ENCODE data around the gene SAMD8.
"Not testable (repeated sequence)": the region's sequence is repeated elsewhere in the genome, so short reads cannot be mapped to it uniquely, and the experiment has no call there.

SAMD8 gene

DNA sequence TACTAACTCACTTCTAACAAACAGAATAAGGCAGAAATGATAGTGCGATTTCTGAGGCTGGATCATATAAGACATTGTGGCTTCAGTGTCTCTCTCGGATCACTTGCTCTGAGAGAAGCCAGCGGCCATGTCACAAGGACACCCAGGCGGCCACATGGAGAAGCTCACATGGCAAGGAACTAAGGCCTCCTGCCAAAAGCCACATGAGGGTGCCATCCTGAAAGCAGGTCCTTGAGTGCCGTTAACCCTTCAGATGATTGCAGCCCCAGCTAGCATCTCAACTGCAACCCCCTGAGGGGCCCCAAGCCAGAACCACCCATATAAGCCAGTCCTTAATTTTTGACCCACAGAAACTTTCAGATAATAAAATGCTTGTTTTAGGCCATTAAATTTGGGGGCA lies 92.3 kb downstream of the SAMD8 start:
- no peak for TF ChIP-seq Cebpa-rat (IDR thresholded peaks at IDR 0.05)
- Histone ChIP-seq H3K4me2 (no peak overlapping the region), H3K9ac (no peak overlapping the region)

DNA sequence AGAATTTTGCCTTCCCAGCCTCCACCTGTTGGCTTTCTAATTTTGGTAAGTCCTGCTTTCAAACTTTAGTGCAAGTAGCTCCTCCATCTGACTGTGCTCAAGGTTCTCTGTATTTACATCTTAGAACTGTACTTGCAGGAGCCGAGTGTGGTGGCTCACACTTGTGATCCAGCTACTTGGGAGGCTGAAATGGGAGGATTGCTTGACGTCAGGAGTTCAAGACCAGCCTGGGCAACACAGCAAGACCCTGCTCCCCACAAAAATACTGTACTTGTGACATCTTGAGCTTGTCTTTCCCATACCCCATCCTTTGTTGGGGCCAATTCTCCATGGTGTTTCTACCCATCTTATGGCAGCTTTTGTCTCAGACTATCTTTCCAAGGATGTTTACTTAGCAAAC lies 94.5 kb downstream of the SAMD8 start:
- peaks cover 3% of the 10 kb centered on the region; the same call in 1 of the 2 replicates for H4K20me1 ChIP-seq
- H3K27ac ChIP-seq, result no peak overlapping the region
- no peaks in the 10 kb centered on the region for H3K36me3 ChIP-seq
- peaks cover 12% of the 10 kb centered on the region for H3K4me1 ChIP-seq
- no peak overlapping the region for H3K4me3 ChIP-seq
- no peak overlapping the region for H3K4me2 ChIP-seq
- no peaks in the 10 kb centered on the region for H3K9me3 ChIP-seq
- no peaks in the 10 kb centered on the region for H3K27me3 ChIP-seq
- no peak for TF ChIP-seq Cebpa-rat (IDR thresholded peaks at IDR 0.05)
- H3K9ac ChIP-seq, result no peak overlapping the region

More for the DNA sequence above, 92.3 kb downstream of the SAMD8 start:
- H3K9me3 ChIP-seq, result no peaks in the 10 kb centered on the region
- no peak overlapping the region for H3K4me3 ChIP-seq
- H3K27ac ChIP-seq, result no peak overlapping the region
- no peaks in the 10 kb centered on the region for H3K36me3 ChIP-seq
- H4K20me1 ChIP-seq, result no peaks in the 10 kb centered on the region
- H3K27me3 ChIP-seq, result no peaks in the 10 kb centered on the region
- 0 out of 2 replicates have a peak, but pooled peaks cover under 1% of the 10 kb centered on the region for H3K4me1 ChIP-seq

DNA sequence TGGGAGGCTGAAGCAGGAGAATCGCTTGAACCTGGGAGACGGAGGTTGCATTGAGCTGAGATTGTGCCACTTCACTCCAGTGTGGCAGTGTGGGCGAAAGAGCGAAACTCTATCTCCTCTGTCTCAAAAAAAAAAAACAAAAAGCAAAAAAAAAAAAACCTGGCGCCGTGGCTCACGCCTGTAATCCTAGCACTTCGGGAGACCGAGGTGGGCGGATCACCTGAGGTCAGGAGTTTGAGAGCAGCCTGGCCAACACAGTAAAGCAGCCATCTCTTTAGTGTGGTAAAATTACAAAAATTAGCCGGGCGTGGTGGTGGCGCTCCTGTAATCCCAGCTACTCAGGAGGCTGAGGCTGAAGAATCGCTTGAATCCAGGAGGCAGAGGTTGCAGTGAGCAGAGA lies 95.2 kb downstream of the SAMD8 start:
- H3K27ac ChIP-seq, H3K27me3 ChIP-seq, H3K36me3 ChIP-seq, H3K4me3 ChIP-seq, H3K4me2 ChIP-seq, H3K9ac ChIP-seq, H3K9me3 ChIP-seq: not testable (repeated sequence)
- Histone ChIP-seq H4K20me1 (peaks cover 10% of the 10 kb centered on the region), H3K4me1 (peaks cover 14% of the 10 kb centered on the region)

DNA sequence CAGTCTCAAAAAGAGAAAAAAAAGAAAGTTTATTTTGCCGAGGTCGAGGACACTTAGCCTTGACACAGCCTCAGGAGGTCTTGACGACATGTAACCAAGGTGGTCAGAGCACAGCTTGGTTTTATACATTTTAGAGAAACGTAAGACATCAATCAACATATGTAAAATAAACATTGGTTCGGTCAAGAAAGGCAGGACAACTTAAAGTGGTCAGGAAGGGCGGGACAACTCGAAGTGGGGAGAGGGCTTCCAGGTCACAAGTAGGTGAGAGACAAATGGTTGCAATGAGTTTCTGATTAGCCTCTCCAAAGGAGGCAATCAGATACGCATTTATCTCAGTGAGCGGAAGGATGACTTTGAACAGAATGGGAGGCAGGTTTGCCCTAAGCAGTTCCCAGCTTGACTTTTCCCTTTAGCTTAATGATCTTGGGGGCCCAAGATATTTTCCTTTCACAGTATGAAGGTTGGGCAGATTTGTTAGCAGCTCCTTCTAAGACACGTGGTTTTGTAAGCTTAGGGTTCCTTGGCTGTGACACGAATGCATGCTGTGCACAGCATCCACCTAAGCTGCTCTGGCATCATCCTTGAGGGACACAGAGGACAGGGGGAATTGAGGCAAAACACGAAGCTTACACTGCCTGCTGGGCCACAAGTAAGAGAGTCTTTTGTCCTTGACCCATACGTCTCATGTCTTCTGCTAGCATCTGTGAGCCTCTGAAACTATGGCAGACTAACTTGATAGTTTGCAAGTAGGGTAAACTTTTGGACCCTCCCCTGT lies 95.8 kb downstream of the SAMD8 start:
- no peak overlapping the region for H3K4me2 ChIP-seq
- H3K4me3 ChIP-seq, result no peak overlapping the region
- H3K27me3 ChIP-seq, result no peaks in the 10 kb centered on the region
- no peak overlapping the region for H3K9ac ChIP-seq
- no peak overlapping the region for H3K27ac ChIP-seq
- H3K4me1 ChIP-seq, result peaks cover 20% of the 10 kb centered on the region
- TF ChIP-seq Cebpa-rat (IDR thresholded peaks at IDR 0.05), result no peak
- H4K20me1 ChIP-seq, result peaks cover 16% of the 10 kb centered on the region
- H3K9me3 ChIP-seq, result no peaks in the 10 kb centered on the region
- peaks cover 3% of the 10 kb centered on the region for H3K36me3 ChIP-seq

DNA sequence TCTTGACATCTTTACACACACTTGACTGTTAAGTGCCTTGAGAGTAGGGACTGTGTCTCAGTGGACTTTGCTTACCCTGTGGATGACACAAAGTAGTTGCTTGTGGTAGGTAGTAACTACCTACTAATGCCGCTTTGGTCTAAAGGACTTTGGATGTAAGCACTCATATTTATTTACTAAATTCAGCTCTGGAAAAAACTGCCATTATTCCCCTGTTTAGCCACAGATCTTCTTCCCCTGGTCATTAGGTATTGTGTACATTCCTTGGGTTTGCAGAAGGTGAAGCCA lies 96.3 kb downstream of the SAMD8 start:
- Histone ChIP-seq H3K9me3 (no peaks in the 10 kb centered on the region), H3K4me1 (peaks cover 24% of the 10 kb centered on the region), H3K9ac (no peak overlapping the region), H3K4me2 (no peak overlapping the region), H3K36me3 (peaks cover 8% of the 10 kb centered on the region), H3K27me3 (no peaks in the 10 kb centered on the region), H3K4me3 (no peak overlapping the region), H3K27ac (no peak overlapping the region), H4K20me1 (peaks cover 22% of the 10 kb centered on the region)
- no peak for TF ChIP-seq Cebpa-rat (IDR thresholded peaks at IDR 0.05)

DNA sequence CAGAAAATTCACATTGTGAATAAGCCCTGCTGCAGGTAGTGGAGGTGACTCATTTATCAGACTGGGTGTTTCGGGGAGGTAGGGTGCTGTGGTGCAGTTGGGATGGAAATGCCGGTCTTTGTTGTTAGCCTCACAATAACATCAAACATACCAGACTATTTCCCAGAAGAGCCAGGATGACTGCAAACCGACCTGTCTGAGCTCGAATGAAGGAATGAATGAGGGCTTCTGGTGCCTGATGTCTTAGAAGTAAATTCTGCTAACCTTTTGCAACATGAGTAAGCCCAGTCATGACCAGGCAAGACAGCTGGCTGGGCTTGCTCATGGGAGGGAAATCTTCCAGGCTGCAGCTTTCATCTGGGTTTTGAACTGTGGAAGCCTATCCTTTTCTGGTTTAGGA lies 96.7 kb downstream of the SAMD8 start:
- Histone ChIP-seq H3K9ac (no peak overlapping the region), H3K4me1 (peaks cover 24% of the 10 kb centered on the region), H3K36me3 (peaks cover 12% of the 10 kb centered on the region), H4K20me1 (peaks cover 26% of the 10 kb centered on the region), H3K4me3 (no peak overlapping the region), H3K9me3 (no peaks in the 10 kb centered on the region), H3K27ac (no peak overlapping the region), H3K27me3 (no peaks in the 10 kb centered on the region), H3K4me2 (no peak overlapping the region)
- TF ChIP-seq Cebpa-rat (IDR thresholded peaks at IDR 0.05), result no peak

DNA sequence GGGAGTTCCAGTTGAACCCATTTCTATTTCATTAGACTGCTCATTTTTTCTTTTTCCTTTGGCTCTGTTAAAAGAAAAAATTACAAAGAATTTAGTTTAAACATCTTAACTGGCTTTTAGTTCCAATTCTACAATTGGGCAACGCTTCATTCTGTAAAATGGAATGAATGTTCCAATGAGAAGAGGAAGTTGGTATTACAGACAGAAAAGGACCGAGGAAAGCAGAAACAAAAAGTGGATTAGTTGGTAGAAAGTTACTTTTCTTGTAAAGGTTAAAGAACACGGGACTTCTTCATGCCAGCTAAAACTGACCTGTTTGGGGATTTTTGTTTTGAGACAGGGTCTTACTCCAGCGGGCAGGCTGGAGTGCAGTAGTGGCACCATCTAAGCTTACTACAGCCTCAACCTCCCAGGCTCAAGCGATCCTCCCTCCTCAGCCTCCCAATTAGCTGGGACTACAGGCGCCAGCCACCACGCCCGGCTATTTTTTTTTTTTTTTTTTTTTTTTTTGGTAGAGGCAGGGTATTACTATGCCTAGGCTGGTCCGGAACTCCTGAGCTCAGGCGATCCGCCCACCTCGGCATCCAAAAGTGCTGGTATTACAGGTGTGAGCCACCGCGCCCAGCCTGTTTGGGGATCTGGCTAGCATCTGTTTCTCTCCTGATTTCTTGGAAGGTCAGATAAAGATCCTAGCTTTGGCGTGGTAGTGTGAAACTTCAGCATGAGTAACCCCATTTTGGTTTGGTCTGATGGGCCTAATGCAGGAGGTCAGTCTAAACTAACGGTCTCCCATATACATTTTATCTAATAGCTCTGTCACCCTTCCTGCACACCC lies 97.8 kb downstream of the SAMD8 start:
- Histone ChIP-seq H3K9ac (peak overlapping the region; percentile 99), H3K4me2 (peak overlapping the region; percentile 88), H3K36me3 (peaks cover 23% of the 10 kb centered on the region), H3K9me3 (no peaks in the 10 kb centered on the region), H3K27ac (peak overlapping the region; percentile 100), H4K20me1 (peaks cover 34% of the 10 kb centered on the region), H3K27me3 (no peaks in the 10 kb centered on the region), H3K4me1 (peaks cover 24% of the 10 kb centered on the region), H3K4me3 (peak overlapping the region; percentile 97)
- no peak for TF ChIP-seq Cebpa-rat (IDR thresholded peaks at IDR 0.05)

DNA sequence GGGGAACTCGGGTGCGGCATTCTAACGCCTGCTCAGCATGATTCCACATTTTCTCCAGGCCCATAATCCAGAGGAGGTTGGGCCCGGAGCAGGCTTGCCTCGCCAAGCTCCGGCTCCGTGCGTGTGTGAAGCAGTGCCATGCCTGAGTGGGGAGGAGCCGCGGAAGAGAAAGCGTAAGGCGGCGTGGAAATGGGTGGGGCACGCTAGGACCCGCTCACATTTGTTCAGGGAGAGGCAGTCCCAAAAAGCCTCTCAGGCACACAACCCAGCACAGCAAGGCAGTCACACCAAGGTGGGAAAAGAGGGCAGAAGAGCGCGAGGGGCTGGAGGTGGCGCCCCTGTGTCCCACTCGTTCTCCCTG lies 98.4 kb downstream of the SAMD8 start:
- H3K27me3 ChIP-seq, result no peaks in the 10 kb centered on the region
- peak overlapping the region; percentile 100 for H3K27ac ChIP-seq
- H3K9ac ChIP-seq, result peak overlapping the region; percentile 99
- H3K4me3 ChIP-seq, result peak overlapping the region; percentile 97
- TF ChIP-seq Cebpa-rat (IDR thresholded peaks at IDR 0.05), result no peak
- H3K9me3 ChIP-seq, result no peaks in the 10 kb centered on the region
- peaks cover 40% of the 10 kb centered on the region for H4K20me1 ChIP-seq
- peaks cover 29% of the 10 kb centered on the region for H3K36me3 ChIP-seq
- H3K4me2 ChIP-seq, result peak overlapping the region; percentile 88
- H3K4me1 ChIP-seq, result peaks cover 24% of the 10 kb centered on the region

DNA sequence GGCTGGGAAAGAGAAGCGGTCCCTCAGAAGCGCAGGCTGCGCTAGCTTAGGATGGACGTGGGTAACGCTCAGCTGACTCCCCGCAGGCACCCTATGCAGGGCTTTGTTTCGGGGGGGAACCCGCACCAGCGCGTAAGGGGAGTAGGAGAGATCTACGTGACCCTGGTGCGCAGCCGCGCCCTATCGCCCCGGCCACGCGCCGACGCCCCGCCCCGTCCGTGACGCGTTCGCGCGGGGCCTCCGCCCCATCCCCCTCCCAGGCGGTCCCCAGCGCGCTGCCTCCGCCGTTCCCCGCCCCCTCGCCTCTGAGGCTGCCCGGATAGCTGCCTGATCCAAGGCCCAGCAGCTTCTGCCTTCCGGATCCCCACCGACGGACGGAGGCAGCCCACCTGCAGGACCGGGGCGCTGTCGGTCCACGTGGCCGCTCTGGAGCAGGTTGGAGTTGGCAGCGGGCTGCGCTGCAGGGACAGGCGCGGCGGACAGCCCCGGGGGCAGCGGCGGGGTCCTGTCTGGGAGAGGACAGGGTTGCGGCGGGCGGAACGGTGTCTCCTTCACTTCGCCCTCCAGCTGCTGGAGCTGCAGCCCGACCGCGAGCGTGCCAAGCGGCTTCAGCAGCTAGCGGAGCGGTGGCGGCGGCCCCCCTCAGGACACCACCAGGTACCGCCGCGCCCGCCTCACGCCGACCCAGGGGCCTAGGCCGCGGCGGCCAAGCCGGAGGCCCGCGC lies 99.0 kb downstream of the SAMD8 start, which contains the start of gene VDAC2:
Gene VDAC2 (plus strand): TSS at position 515 of the 725 bp plus-strand sequence. CDS start 363 bp downstream, outside the sequence.
- TF ChIP-seq Cebpa-rat (IDR thresholded peaks at IDR 0.05), result no peak
- H3K27me3 ChIP-seq, result no peaks in the 10 kb centered on the region
- peaks cover 45% of the 10 kb centered on the region for H4K20me1 ChIP-seq
- H3K4me3 ChIP-seq, result peak within 1 kb of the TSS; percentile 97
- no peaks in the 10 kb centered on the region for H3K9me3 ChIP-seq
- H3K9ac ChIP-seq, result peak within 1 kb of the TSS; percentile 99
- peak within 1 kb of the TSS; percentile 100 for H3K27ac ChIP-seq
- peak within 1 kb of the TSS; percentile 88 for H3K4me2 ChIP-seq
- peaks cover 24% of the 10 kb centered on the region for H3K4me1 ChIP-seq
- peaks cover 35% of the 10 kb centered on the region for H3K36me3 ChIP-seq

Data from BLaER1 (cell line).